Measurements from ENCODE around the gene ATG9A.

Gene ATG9A

DNA sequence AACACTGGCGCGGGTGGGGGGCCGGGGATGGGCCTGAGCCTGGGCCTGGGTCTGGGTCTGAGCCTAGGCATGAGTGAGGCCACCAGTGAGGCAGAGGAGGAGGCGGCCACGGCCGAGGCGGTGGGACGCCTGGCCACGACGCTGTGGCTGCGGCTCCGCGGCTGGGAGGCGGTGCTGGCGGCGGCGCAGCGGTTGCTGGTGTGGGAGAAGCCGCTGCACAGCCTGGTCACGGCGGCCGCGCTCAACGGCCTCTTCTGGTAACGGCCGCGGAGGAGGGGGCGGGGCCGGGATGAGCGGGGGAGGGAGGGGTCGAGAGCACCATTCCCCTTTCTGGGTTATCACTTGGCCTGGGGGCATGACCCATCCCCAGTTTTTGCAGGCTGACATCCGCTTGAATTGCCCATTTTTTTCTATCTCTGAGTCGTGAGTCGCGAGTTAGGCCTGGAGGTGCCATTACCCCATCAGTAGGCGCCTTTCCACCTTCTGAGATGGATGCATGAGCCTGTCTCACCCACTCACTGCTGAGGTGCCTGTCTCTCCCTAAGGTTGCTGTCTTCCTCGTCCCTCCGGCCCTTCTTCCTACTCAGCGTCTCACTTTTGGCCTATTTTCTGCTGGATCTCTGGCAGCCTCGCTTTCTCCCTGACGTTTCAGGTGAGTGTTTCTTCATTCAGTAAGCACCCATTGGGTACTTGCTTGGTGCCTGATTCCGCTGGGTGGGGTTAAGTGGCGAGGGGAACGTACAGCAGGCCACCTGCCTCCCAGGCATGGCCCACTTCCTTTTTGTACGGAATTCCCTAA is 50.9 kb downstream of the ATG9A start:
- Histone ChIP-seq H3F3A (ENCODE audit: insufficient read depth) (peaks cover 15% of the 10 kb centered on the region), H3K4me3 (ENCODE audit: insufficient read depth, low read length, poor library complexity, severe bottlenecking) (peak overlapping the region; percentile 96)

DNA sequence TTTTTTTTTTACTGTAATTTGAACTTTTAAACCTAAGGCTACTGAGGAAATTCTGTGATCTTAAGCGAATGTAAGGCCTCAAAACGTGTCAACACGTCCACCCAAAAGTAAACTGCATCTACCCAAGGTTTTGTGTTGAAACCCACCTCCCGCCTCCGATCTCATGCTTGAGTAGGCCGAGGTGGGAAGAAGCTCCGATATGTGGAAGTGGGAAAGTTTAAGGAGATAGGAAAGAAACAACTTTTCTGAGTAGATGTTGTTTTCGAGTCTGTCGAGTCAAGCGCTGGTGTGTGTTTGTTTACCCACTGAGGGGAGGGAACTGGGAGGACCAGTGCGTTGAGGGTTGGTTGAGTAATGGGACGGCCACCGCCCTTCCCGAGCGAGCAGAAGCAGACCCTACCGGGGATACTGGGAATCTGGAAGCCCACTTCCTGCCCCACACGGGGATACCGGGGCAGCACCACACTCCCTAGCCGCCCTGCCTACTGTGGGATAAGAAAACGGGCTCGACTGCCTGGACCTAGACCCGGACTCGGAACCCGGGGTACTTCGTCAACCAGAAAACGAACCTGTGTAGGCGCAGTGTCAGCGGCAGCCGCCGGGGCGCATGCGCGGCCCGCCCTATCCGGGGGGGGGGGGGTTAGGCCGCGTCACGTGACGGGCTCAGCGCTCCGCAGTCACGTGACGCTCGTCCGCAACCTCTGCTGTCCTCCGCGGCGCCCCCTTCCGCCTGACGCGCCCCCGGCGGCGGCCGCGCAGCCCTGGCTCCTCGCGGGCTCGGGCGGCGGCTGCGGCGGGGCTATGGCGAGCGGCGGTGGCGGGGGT is 51.7 kb downstream of the ATG9A start, which contains the start of gene RETREG2:
Gene RETREG2, plus strand, starts transcription at position 724 of the 825 bp plus-strand sequence. Its CDS starts 78 bp downstream, at position 802.
- Histone ChIP-seq H3K27ac (ENCODE audit: low read depth, low read length) (peak within 1 kb of the TSS; percentile 98), H3K9me3 (ENCODE audit: insufficient read depth, low read length) (no peaks in the 10 kb centered on the region), H3K9me2 (replicated peaks; ENCODE audit: insufficient read depth, low read length) (no peaks in the 10 kb centered on the region), H3K4me2 (ENCODE audit: low read depth, low read length, poor library complexity, severe bottlenecking) (peak within 1 kb of the TSS; percentile 100), H3K79me2 (ENCODE audit: insufficient read depth, low read length) (peaks cover 20% of the 10 kb centered on the region), H3F3A (ENCODE audit: insufficient read depth) (peaks cover 15% of the 10 kb centered on the region), H2AFZ (ENCODE audit: low read depth, low read length, severe bottlenecking) (peak within 1 kb of the TSS; percentile 93), H4K20me1 (ENCODE audit: low read depth, low read length) (no peaks in the 10 kb centered on the region), H3K4me3 (ENCODE audit: insufficient read depth, low read length, poor library complexity, severe bottlenecking) (peak within 1 kb of the TSS; percentile 96), H3K36me3 (ENCODE audit: low read length) (no peaks in the 10 kb centered on the region), H3K9ac (ENCODE audit: low read length) (peak within 1 kb of the TSS; percentile 99), H3K27me3 (ENCODE audit: low read length) (no peaks in the 10 kb centered on the region)
- no peak for TF ChIP-seq EZH2phosphoT487 (conservative IDR thresholded peaks at IDR 0.05; ENCODE audit: low read length)
- TF ChIP-seq, protein P1, sequence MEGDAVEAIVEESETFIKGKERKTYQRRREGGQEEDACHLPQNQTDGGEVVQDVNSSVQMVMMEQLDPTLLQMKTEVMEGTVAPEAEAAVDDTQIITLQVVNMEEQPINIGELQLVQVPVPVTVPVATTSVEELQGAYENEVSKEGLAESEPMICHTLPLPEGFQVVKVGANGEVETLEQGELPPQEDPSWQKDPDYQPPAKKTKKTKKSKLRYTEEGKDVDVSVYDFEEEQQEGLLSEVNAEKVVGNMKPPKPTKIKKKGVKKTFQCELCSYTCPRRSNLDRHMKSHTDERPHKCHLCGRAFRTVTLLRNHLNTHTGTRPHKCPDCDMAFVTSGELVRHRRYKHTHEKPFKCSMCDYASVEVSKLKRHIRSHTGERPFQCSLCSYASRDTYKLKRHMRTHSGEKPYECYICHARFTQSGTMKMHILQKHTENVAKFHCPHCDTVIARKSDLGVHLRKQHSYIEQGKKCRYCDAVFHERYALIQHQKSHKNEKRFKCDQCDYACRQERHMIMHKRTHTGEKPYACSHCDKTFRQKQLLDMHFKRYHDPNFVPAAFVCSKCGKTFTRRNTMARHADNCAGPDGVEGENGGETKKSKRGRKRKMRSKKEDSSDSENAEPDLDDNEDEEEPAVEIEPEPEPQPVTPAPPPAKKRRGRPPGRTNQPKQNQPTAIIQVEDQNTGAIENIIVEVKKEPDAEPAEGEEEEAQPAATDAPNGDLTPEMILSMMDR (IDR thresholded peaks at IDR 0.05; ENCODE audit: insufficient read depth, low read length, poor library complexity, severe bottlenecking) = peak; percentile 24

More for the DNA sequence above, 50.9 kb downstream of the ATG9A start:
- Histone ChIP-seq H3K79me2 (ENCODE audit: insufficient read depth, low read length) (peaks cover 20% of the 10 kb centered on the region), H3K36me3 (ENCODE audit: low read length) (no peaks in the 10 kb centered on the region), H3K9ac (ENCODE audit: low read length) (peak overlapping the region; percentile 99), H4K20me1 (ENCODE audit: low read depth, low read length) (no peaks in the 10 kb centered on the region), H3K27ac (ENCODE audit: low read depth, low read length) (peak overlapping the region; percentile 98), H3K9me3 (ENCODE audit: insufficient read depth, low read length) (no peaks in the 10 kb centered on the region), H3K27me3 (ENCODE audit: low read length) (no peaks in the 10 kb centered on the region), H3K4me2 (ENCODE audit: low read depth, low read length, poor library complexity, severe bottlenecking) (peak overlapping the region; percentile 73), H2AFZ (ENCODE audit: low read depth, low read length, severe bottlenecking) (peak overlapping the region; percentile 66), H3K9me2 (replicated peaks; ENCODE audit: insufficient read depth, low read length) (no peaks in the 10 kb centered on the region)
- TF ChIP-seq, protein P1 (IDR thresholded peaks at IDR 0.05; ENCODE audit: insufficient read depth, low read length, poor library complexity, severe bottlenecking) = peak; percentile 10
- TF ChIP-seq EZH2phosphoT487 (conservative IDR thresholded peaks at IDR 0.05; ENCODE audit: low read length) = no peak

DNA sequence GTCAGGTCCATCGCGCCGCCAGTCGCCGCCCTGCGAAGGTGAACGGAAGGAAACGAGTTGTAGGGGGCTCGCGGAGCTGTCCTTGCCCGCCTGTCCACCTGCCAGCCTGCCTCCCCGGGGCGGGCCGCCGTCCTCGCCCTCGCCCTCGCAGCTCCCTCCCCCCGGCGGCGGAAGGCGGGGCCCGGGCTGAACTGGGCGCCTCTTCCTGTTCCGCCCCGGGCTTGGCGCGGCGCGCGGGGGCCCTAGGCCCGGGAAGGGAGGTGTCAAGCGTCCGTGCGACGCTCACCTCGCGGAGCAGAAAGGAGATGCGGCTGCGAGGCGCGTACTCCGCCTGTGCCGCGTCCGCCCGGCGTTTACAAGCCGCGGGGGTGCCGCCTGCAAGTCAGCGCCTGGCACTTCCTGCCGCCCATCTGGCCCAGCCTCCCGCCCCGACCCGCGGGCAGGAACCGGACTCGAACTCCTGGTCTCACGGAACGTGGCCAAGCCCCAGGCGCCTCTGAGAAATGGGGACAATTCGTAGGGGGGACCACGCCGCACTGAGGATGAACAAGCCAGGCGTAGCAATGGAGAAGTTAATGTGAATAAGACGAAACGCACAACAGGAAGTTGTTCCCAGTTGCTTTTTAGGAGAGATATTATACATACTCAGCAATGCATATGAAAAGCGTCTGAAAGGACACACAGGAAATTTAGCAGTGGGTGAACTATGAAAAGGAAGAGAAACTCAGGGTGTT is 52.5 kb downstream of the ATG9A start, which contains the start of gene CNPPD1:
Gene CNPPD1, minus strand, starts transcription at position 108 of the 734 bp plus-strand sequence. Its CDS starts 97 bp downstream, at position 11.
- Histone ChIP-seq H3K36me3 (ENCODE audit: low read length) (no peaks in the 10 kb centered on the region), H3K9me2 (replicated peaks; ENCODE audit: insufficient read depth, low read length) (no peaks in the 10 kb centered on the region), H3K27me3 (ENCODE audit: low read length) (no peaks in the 10 kb centered on the region), H3K9me3 (ENCODE audit: insufficient read depth, low read length) (no peaks in the 10 kb centered on the region), H3K4me3 (ENCODE audit: insufficient read depth, low read length, poor library complexity, severe bottlenecking) (peak within 1 kb of the TSS; percentile 96), H2AFZ (ENCODE audit: low read depth, low read length, severe bottlenecking) (peak within 1 kb of the TSS; percentile 93), H4K20me1 (ENCODE audit: low read depth, low read length) (no peaks in the 10 kb centered on the region), H3K9ac (ENCODE audit: low read length) (peak within 1 kb of the TSS; percentile 99), H3K4me2 (ENCODE audit: low read depth, low read length, poor library complexity, severe bottlenecking) (peak within 1 kb of the TSS; percentile 100), H3F3A (ENCODE audit: insufficient read depth) (peaks cover 15% of the 10 kb centered on the region), H3K27ac (ENCODE audit: low read depth, low read length) (peak within 1 kb of the TSS; percentile 98), H3K79me2 (ENCODE audit: insufficient read depth, low read length) (peaks cover 20% of the 10 kb centered on the region)
- TF ChIP-seq EZH2phosphoT487 (conservative IDR thresholded peaks at IDR 0.05; ENCODE audit: low read length) = no peak
- TF ChIP-seq, protein P1 (IDR thresholded peaks at IDR 0.05; ENCODE audit: insufficient read depth, low read length, poor library complexity, severe bottlenecking) = no peak

All from SU-DHL-6 (cell line).